Activated T-cell treated with anti-CD3 and anti-CD28 coated beads for 24 hours (primary cell): ENCODE measurements around the gene LDLRAD3.
"Not testable (repeated sequence)": the region's sequence is repeated elsewhere in the genome, so short reads cannot be mapped to it uniquely, and the experiment has no call there.

ENCODE experiments used
- DNase-seq: peaks from one replicate; pipeline ENCODE4 v3.0.0-alpha.2; 2020; ENCODE audit warnings: low read depth

The LDLRAD3 gene

GRCh38 chr11:36164506-36165250, 220.8 kb downstream of the LDLRAD3 start:
- DNase-seq: no peak

GRCh38 chr11:36165621-36166397, 221.9 kb downstream of the LDLRAD3 start:
- DNase-seq: no peak

- DNase-seq: no peak
Observed at GRCh38 chr11:36167073-36167472, 223.2 kb downstream of the LDLRAD3 start.

- no peak for DNase-seq
Observed at GRCh38 chr11:36167729-36168128, 223.9 kb downstream of the LDLRAD3 start.

GRCh38 chr11:36177836-36178235, 234.0 kb downstream of the LDLRAD3 start:
- DNase-seq: no peak

GRCh38 chr11:36186340-36187175, 242.7 kb downstream of the LDLRAD3 start:
- DNase-seq: no peak

- no peak for DNase-seq
Observed at GRCh38 chr11:36187622-36188021, 243.8 kb downstream of the LDLRAD3 start.

GRCh38 chr11:36189735-36190134, 245.9 kb downstream of the LDLRAD3 start:
- not testable (repeated sequence) for DNase-seq

- DNase-seq: no peak
Observed at GRCh38 chr11:36191941-36192340, 248.1 kb downstream of the LDLRAD3 start.

GRCh38 chr11:36192425-36193289, 248.8 kb downstream of the LDLRAD3 start:
- DNase-seq: no peak

- DNase-seq: no peak
Observed at GRCh38 chr11:36193290-36193619, 249.4 kb downstream of the LDLRAD3 start.

- DNase-seq: no peak
Observed at GRCh38 chr11:36193721-36194120, 249.9 kb downstream of the LDLRAD3 start.

GRCh38 chr11:36195496-36196354, 251.9 kb downstream of the LDLRAD3 start:
- no peak for DNase-seq

- DNase-seq: no peak
Observed at GRCh38 chr11:36196411-36196998, 252.6 kb downstream of the LDLRAD3 start.

- no peak for DNase-seq
Observed at GRCh38 chr11:36201411-36201810, 257.5 kb downstream of the LDLRAD3 start.

GRCh38 chr11:36205536-36205935, 261.7 kb downstream of the LDLRAD3 start:
- DNase-seq: no peak

- DNase-seq: no peak
Observed at GRCh38 chr11:36210529-36210928, 266.7 kb downstream of the LDLRAD3 start.

GRCh38 chr11:36211761-36212430, 268.0 kb downstream of the LDLRAD3 start:
- no peak for DNase-seq

- DNase-seq: no peak
Observed at GRCh38 chr11:36212564-36213392, 268.9 kb downstream of the LDLRAD3 start.
